HG02973 (cell line): ENCODE results near the gene HK1.
"Not testable (repeated sequence)": the region's sequence is repeated elsewhere in the genome, so short reads cannot be mapped to it uniquely, and the experiment has no call there.

Source experiments
- ATAC-seq: cut with Tn5 transposase; IDR thresholded peaks from one replicate; pipeline ENCODE4 v1.9.1; 2021; ENCODE audit warnings: moderate library complexity; ENCODE audit not compliant: unreplicated experiment

The HK1 gene

GRCh38 chr10:69439813-69440506 is 161.7 kb downstream of the HK1 start:
- ATAC-seq, result no peak

- ATAC-seq, result no peak
These were observed 165.1 kb downstream of the HK1 start for GRCh38 chr10:69443354-69443753.

GRCh38 chr10:69445041-69445440 is 166.7 kb downstream of the HK1 start:
- no peak for ATAC-seq

- ATAC-seq, result no peak
These were observed 167.9 kb downstream of the HK1 start for GRCh38 chr10:69446229-69446628.

GRCh38 chr10:69446650-69447151 is 168.4 kb downstream of the HK1 start:
- ATAC-seq, result no peak

- no peak for ATAC-seq
These were observed 171.5 kb downstream of the HK1 start for GRCh38 chr10:69449841-69450240.

- ATAC-seq, result not testable (repeated sequence)
These were observed 172.1 kb downstream of the HK1 start for GRCh38 chr10:69450395-69450794.

- ATAC-seq, result peak; percentile 72
These were observed 173.0 kb downstream of the HK1 start, which contains the start of gene TSPAN15 for GRCh38 chr10:69451209-69451783. TSS of gene TSPAN15 (plus strand) at chr10:69451465. CDS start at chr10:69451595, 130 bp downstream.
